Stimulated activated CD4-positive, alpha-beta T cell treated with anti-CD3 and anti-CD28 coated beads, Interleukin-4, amount 100 ng/mL, for 4 hours (primary cell): ENCODE data around the gene TCF3.
"Not testable (repeated sequence)": the region's sequence is repeated elsewhere in the genome, so short reads cannot be mapped to it uniquely, and the experiment has no call there.

ENCODE experiments used
- DNase-seq, 2 experiments: peaks; one replicate each; pipeline ENCODE4 v3.0.0-alpha.2; 2020

Gene TCF3

DNA sequence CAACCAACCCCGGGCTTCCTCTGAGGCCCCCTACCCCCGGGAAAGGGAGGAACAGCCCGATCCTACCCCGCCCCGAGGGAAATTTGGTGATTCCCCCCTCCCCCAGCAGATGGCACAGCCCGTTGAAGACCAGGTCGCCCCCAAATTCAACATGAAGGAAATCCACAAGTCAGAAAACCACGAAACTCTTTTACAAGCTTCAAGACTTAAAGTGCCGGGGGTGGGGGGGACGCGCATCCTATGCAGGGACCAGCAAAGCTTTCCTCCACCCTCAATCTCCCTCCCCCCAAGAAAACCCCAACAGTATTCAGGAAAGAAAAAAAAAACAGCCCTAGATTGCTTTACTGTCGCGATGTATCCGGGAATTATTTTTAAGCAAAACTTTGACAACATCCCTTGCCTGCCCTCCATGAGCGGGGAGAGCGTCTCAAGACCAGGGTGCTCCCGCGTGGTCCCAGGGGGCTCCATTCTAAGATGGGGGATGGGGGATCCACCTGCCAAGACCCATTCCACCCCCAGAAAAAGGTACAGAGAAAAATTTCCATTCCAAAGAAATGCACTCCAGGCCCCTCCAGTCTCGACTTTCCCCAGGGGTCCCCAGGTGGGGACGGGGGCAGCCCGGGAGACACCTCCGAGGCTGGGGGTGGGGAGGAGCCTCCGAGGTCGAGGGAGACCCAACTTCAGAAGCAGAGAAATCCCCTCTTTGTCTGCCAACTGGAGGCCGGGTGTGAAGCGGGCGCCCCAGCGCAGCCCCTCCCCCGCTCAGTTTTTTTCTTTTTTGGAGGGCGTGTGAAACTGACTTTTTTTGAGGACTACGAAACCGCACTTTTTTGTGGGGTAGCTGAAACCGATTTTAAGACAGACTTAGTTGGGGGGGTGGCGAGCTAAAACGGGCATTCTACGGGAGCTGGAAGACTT, 1.5 kb downstream of the TCF3 start:
- peak; percentile 64 to 72 for DNase-seq

DNA sequence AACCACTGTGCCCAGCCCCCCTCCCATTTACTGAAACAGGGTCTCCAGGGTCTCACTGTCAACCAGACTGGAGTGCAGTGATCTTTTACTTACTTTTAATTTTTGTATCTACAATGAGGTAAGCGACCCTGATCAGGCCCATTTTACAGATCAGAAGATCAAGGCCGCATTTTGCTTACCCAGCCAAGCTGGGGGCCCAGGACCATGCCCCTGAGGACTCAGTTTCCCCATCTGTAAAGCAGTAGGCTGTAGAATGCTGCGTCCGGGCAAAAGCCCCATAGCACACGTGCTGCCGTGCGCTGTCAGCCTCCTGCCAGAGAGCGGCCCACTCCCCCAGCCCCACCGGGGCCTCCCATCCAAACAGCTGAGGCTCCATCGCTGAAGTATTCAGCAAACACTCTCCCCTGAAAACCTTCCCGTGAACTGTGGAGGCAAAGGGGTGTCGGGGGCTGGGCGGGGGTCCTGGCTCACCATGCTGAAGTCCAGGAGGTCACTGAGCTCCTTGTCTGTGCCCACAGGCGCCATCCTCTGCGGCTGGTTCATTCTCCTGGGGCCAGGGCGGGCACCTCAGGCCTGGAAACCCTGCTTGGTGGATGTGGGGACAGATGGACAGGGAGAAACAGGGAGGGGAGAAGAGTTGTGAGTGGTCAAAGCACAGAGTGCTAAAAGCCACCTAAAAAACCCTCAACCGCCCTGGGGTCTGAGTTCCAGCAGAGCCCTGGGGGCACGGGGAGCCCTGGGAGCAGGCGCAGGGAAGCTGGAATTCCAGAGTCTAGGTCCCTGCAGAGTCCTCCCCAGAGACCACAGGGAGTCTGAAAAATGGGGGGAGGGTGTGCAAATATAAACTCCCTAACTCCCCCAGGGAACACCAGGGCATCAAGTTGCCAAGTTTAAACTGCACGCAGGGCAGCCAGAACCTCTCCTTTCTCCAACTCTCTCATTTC, 2.4 kb downstream of the TCF3 start:
- no peak for DNase-seq

- DNase-seq, result no peak
Observed at GRCh38 chr19:1648920-1649541, 3.4 kb downstream of the TCF3 start.

DNA sequence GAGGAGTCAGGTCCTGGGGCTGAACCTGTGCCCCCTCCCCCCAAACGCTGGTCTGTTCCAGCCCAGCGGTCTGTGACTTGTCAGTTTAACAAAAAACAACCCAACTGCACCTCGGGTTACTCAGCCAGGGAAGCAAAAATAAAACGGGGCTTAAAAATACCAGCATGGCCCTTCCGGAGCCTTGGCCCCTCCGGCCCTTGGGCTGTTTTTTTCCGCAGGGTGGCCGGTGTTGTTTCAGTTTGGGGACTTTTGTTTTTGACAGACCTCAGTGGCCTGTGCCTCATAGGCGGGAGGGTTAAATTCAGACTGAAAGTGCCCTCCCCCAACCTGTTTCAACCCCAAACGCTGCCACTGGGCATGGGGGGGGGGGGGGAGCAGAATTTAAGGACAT, 4.0 kb downstream of the TCF3 start:
- no peak for DNase-seq

DNA sequence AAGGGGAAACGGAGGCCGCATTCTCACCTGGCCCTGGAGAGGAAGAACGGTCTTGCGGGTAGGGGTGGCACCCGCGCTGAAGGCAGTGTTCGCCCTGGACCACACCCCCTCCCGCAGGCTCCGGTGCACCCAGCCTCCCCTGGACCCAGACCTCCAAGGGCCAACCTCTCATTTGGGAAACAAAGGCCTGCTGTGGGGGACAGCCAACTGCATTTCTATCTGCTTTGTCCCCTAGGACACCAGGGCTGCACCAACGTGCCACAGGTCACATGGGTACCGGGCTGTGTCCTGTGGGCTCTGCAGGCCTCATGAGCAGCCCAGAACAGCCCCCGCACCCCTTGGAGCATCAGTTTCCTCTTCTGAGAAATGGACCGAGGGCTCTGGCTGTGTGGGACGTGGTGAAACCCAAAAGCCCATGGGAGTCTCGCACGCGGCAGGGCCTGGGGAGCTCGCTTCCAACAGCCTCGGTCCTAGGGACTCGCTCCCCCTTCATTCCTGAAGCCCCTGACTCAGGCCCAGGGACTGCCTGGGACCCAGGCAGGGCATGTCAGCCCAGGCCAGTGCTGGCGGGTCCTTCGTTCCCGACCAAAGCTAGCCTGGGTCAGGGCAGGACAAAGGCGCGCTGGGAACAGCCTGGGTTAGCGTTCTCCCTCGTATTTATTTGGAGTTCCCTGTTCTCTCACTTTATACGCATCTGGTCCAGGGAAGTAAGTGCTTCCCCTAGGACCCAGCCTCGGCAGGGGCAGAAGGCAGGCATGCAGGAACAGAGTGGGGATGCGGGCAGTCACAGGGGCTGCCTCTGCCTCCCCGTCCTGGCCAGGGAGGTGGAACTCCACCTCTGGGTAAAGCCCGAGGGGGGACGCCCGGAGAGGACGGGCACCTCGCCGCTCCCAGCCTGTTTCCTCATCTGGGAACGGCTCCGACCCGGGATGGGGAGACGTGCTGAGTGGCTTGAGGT, 4.6 kb downstream of the TCF3 start:
- DNase-seq, result no peak

DNA sequence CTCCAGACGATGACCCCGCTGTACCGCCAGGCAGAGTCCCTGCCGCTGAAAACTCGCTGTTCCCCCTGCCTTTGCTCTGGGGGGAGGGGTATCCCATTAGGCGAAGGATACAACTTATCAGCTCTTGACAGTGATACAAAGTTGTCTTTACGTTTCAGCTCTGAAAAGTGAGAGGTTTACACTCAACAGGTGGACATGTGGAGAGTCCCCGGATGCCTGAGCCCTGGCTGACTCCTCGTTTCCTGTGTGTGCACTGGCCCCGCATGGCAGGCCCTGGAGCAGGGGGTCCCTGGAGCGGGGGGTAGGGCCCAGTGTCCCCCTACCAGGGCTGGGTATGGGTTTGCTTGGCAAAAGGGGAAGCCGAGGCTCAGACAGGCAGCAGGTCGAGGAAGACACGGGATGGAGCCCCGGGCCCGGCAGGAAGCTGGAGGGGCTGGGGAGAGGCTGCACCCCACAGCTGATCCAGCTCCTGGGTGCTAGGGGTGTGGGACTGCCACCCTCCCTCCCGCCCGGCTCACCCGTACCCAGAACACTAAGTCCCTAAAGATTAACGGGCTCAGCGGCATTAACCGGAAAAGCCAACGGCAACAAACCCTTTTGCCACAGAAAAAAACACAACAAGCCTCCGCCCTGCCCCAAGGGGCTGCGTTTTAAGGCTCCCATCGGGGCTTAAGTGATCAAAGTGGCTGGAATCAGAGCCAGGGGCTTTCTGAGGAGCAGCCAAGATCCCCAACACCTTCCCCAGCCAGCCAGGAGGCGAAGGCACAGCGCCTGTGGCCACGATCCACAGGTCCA, 5.6 kb downstream of the TCF3 start:
- DNase-seq, result no peak

DNA sequence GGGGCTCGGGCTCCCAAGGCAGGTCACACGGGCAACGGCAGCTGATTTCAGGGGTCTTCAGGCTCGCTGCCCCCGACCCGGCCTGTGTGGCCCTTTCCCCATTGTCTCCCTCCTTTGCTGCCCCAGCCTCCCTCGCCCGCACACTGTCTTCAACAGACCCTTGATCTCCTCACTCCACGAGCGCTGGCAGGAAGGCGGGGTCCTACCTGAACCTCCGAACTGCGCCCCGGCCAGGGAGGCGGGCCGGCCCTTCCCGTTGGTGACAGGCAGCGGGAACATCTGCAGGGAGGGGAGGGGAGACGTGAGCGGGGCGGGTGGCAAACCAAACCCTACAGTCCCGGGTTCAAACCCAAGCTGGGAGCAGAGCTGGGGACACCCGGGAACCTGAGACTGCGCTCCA, 6.3 kb downstream of the TCF3 start:
- no peak for DNase-seq

DNA sequence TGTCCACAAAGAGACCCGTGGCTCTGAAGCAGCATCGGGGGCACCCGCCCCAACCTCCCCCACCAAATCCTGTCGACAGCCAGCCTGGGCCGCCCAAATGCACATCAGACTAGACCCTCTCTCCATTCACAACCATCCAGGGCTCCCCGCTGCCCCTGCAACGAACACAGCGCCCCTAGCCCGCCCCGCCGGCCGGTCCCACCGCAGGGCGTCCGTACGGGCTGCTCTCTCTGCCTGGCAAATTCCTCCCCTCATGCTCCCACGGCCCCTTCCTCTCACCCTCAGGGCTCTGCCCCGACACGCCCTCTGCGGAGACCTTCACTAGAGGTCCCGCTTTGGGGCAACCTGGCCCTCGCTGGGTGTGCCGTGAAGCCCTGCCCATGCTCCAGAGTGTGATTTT, 7.1 kb downstream of the TCF3 start:
- no peak for DNase-seq

DNA sequence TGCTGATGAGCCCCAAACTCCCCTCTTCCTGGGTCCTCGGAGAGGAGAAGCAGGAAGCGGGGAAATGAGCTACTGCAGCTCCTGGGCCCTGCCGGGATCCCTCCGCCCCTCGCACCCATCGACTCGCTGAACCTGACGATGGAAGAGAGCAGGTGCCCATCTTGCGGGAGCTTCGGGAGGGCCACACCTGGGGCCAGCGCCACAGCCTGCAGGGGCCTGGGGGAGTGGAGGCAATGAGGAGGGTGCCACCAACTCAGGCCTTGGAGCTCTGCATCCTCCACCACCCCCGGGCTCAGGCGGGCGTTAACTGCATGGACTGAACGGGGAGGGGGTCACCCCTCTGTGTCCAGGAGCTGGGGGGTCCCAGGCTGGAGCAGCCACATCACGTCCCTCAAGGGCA, 8.3 kb downstream of the TCF3 start:
- no peak for DNase-seq

DNA sequence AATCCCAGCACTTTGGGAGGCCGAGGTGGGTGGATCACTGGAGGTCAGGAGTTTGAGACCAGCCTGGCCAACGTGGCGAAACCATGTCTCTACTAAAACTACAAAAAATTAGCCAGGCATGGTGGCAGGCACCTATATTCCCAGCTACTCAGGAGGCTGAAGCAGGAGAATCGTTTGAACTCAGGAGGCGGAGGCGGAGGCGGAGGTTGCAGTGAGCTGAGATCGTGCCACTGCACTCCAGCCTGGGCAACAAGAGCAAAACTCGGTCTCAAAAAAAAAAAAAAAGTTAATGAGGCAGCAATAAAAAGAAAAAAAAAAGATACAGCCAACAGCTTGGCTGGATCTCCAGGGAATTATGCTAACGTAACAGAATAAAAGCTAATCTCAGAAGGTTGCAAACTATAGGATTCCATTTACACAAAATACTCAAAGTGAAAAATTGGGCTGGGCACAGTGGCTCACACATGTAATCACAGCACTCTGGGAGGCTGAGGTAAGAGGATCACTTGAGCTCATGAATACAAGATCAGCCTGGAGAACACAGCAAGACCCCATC, 11.4 kb downstream of the TCF3 start:
- not testable (repeated sequence) for DNase-seq

DNA sequence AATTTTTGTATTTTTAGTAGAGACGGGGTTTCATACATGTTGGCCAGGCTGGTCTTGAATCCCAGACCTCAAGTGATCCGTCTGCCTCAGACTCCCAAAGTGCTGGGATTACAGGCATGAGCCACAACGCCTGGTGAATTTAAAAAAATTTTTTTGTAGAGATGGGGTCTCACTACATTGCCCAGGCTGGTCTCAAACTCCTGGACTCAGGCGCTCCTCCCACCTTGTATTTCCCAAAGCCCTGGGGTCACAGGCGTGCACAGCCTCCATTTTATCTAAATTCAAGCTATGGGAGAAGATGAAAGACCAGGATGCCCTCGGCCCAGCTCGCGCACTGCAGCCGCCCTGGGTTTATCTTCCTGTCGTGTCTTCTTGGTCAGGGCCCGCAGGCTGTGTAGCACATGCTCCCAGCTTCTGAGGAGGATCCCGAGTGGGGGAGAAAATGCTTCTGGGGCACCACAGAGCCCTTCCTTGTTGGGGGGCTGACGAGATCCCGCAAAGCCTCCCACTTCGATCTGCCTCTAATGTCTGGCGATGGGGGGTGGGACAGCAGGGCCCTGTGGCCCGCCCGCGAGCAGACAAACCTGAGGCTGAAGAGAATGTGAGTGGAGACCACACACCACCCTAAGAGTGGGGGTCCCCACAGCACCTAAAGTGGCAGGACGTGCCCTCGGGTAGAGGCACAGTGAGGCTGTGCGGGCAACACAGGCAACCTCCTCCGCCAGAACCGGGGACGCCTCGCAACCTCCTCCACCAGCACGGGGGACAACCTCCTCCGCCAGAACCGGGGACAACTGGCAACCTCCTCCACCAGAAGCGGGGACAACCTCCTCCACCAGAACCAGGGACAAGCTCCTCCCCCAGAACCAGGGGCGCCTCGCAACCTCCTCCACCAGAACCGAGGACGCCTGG, 15.8 kb downstream of the TCF3 start:
- DNase-seq, result no peak

DNA sequence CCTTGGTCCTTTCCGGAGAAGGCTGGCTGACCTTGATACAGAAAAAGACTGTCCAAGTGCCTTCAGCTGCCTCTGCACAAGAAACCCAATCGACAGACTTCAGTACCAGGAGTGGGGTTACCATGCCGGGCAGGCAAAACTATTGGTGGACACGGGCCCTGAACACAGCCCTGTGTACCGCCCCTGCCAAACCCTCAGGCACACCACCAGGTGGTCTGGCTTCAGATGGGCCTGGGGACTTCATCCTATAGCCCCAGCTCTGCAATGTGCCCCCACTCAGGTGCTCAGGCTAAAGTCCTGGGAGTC, 17.5 kb downstream of the TCF3 start:
- no peak for DNase-seq

DNA sequence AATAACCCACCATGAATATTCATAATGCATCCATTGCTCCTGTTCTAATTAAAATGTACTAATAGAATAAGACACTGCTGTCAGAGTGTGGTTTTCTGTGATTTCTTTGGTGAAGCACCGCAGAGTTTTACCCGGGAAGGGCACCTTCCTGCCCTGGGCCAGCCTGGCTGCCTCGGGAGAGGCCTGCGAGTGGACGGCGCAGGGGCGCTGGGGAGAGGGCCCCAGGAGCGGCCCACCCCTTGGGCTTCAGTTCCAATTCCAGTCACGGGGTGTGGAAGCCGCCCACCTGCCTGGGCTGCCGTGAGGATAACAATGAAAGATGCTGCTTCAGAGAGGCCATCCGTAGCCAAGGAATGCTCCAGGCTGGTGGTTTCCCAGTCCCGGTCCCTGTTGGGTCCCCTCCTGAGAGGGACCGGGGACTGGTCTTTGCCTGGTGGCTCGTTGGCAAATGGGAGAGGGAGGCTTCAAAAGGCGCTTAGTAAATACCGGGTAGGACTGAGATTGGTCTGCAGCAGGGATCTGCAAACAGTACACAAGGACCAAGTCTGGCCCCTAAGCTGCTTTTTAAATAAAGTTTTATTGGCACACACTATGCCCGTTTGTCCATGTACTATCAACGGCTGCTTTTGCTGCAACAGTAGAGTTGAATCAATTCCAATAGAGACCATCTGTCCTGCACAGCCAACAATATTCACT, 18.0 kb downstream of the TCF3 start:
- DNase-seq, result no peak

DNA sequence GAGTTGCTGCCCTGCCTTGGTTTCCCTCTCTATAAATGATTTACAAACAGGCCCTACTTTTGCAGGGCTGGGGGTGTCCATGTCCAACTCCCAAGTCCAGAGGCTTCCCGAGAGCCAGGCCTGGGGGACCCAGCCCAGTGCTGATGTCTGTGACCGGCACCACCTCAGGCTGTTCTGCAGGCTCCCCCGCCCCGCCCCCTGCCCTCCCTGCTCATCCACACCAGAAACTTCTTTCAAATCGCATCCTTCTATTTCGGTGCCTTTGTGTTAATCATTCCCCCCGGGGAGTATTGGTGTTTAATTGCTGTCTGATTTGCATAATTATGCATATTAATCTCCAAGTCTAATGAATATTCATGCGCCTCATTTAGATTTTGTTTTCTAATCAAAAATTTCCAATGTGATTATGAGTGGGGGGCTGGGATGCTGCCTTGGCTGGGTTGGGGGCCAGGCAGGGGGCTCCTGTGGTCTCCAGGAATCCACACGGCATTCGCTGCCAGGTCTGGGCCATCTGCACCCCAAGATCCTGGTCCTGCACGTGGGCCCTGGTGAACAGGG, 19.1 kb downstream of the TCF3 start:
- no peak for DNase-seq

- no peak for DNase-seq
Observed at GRCh38 chr19:1632462-1633268, 19.8 kb downstream of the TCF3 start.

- no peak for DNase-seq
Observed at GRCh38 chr19:1631557-1632100, 20.8 kb downstream of the TCF3 start.

GRCh38 chr19:1630811-1631210, 21.6 kb downstream of the TCF3 start:
- no peak for DNase-seq

- DNase-seq, result no peak
Observed at GRCh38 chr19:1630012-1630411, 22.4 kb downstream of the TCF3 start.
